K562 (cell line): ENCODE results near the gene RALGAPB. TPM values are rescaled to one million over a fixed set of nuclear protein-coding genes. Genes with fewer than 3 reads are reported as not detected.
A peak's percentile ranks its signal among the peaks of the same experiment; 100 is the strongest.

Experiments
- CBFA2T2 ChIP-seq: fragments of 450-650 bp; conservative IDR thresholded peaks from 2 replicates; pipeline ENCODE4 v1.6.1; 2017; ENCODE audit warnings: mild to moderate bottlenecking
- CBX2 ChIP-seq: fragments of 200-600 bp; sonication (generic); IDR thresholded peaks from one replicate; pipeline ENCODE4 v1.6.1; 2012; ENCODE audit warnings: mild to moderate bottlenecking, low read length, inconsistent platforms; ENCODE audit not compliant: insufficient read depth, poor library complexity, severe bottlenecking
- EHMT2 ChIP-seq: fragments of 450-650 bp; IDR thresholded peaks from 2 replicates; pipeline ENCODE4 v1.6.1; 2018; ENCODE audit warnings: antibody characterized with exemption
- ELF4 ChIP-seq: fragments of 450-650 bp; formaldehyde crosslinking; IDR thresholded peaks from 2 replicates; pipeline ENCODE4 v1.4.0; 2022; ENCODE audit warnings: missing genetic modification characterization
- FIP1L1 ChIP-seq: fragments of 200-400 bp; formaldehyde crosslinking; IDR thresholded peaks from 2 replicates; pipeline ENCODE4 v1.6.1; 2018; ENCODE audit warnings: mild to moderate bottlenecking, low read depth, low read length; ENCODE audit not compliant: poor library complexity, severe bottlenecking
- GTF2A2 ChIP-seq: IDR thresholded peaks from 2 replicates; pipeline ENCODE4 v1.6.1; 2016; ENCODE audit warnings: mild to moderate bottlenecking, missing genetic modification characterization, missing compliant biosample characterization
- HNRNPUL1 ChIP-seq: fragments of 200-400 bp; formaldehyde crosslinking; IDR thresholded peaks from 2 replicates; pipeline ENCODE4 v1.6.1; 2017; ENCODE audit warnings: low read length
- KDM5B ChIP-seq: fragments of 200-600 bp; sonication (generic); IDR thresholded peaks from 2 replicates; pipeline ENCODE4 v1.6.1; 2012; ENCODE audit warnings: low read depth, mild to moderate bottlenecking, moderate library complexity, low read length, control low read depth, inconsistent platforms; ENCODE audit not compliant: insufficient replicate concordance
- MIER1 ChIP-seq: fragments of 450-650 bp; IDR thresholded peaks from 2 replicates; pipeline ENCODE4 v1.6.1; 2016; ENCODE audit warnings: antibody characterized with exemption, mild to moderate bottlenecking, low read depth
- NCOA2 ChIP-seq, 2 experiments: fragments of 450-650 bp; IDR thresholded peaks; 2 replicates each; pipeline ENCODE4 v1.6.1; 2018; ENCODE audit warnings: mild to moderate bottlenecking in 2 of 2, moderate library complexity in 1 of 2; ENCODE audit not compliant: partially characterized antibody in 2 of 2
- NRF1 ChIP-seq, 2 experiments: fragments of 450-650 bp; IDR thresholded peaks in 1 of 2; conservative IDR thresholded peaks in 1 of 2; 2 replicates each; pipeline ENCODE4 v1.6.1; 2014; ENCODE audit warnings: mild to moderate bottlenecking in 2 of 2
- SAFB2 ChIP-seq: fragments of 200-400 bp; formaldehyde crosslinking; IDR thresholded peaks from 2 replicates; pipeline ENCODE4 v1.6.1; 2018; ENCODE audit warnings: borderline replicate concordance, low read length, low read depth, moderate library complexity; ENCODE audit not compliant: severe bottlenecking
- THRAP3 ChIP-seq: fragments of 450-650 bp; IDR thresholded peaks from 2 replicates; pipeline ENCODE4 v1.6.1; 2016; ENCODE audit warnings: mild to moderate bottlenecking, inconsistent platforms, borderline replicate concordance
- USF2 ChIP-seq: sonication (generic); formaldehyde crosslinking; IDR thresholded peaks from 2 replicates; pipeline ENCODE4 v1.5.0; 2020; ENCODE audit warnings: missing genetic modification reagents
- ZBTB1 ChIP-seq: sonication (generic); formaldehyde crosslinking; IDR thresholded peaks from 2 replicates; pipeline ENCODE4 v1.8.1; 2023; ENCODE audit warnings: missing genetic modification reagents, low read depth, mild to moderate bottlenecking, borderline replicate concordance
- ZBTB33 ChIP-seq: sonication (generic); formaldehyde crosslinking; IDR thresholded peaks from 2 replicates; pipeline ENCODE4 v1.8.1; 2023; ENCODE audit warnings: mild to moderate bottlenecking, missing genetic modification reagents
- ZNF324 ChIP-seq: fragments of 250-450 bp; sonication (Bioruptor Pico); IDR thresholded peaks from 2 replicates; pipeline ENCODE4 v1.4.0; 2020; ENCODE audit warnings: mild to moderate bottlenecking
- ZNF408 ChIP-seq: fragments of 250-450 bp; sonication (Bioruptor Pico); IDR thresholded peaks from 2 replicates; pipeline ENCODE4 v1.4.0; 2020; ENCODE audit warnings: low read depth, mild to moderate bottlenecking, moderate library complexity
- ZNF518B ChIP-seq: fragments of 250-450 bp; sonication (Bioruptor Pico); IDR thresholded peaks from 2 replicates; pipeline ENCODE4 v1.5.0; 2021; ENCODE audit warnings: mild to moderate bottlenecking, moderate library complexity
- ZNF655 ChIP-seq: fragments of 250-450 bp; sonication (Bioruptor Pico); IDR thresholded peaks from 2 replicates; pipeline ENCODE4 v1.5.0; 2021
- polyA plus RNA-seq, 8 experiments: library from polyadenylated mRNA; depleted of rRNA in 4 of 8; stranded (reverse) in 5 of 8; unstranded in 3 of 8; fragments of >200 nt; fragmentation: Nextera tagmentation in 2 of 8; fragmentation: Illumina TruSeq in 1 of 8; extraction: Ambion mirVana in 2 of 8; extraction: Trizol in 1 of 8; gene quantifications; 2 replicates each; pipeline versions ENCODE4 v1.2.1 to v1.2.3, GENCODE V29; 2011 to 2014; ENCODE audit warnings: inconsistent platforms in 1 of 8, missing spikeins in 1 of 8
- total RNA-seq, 7 experiments: library from RNA; depleted of rRNA in 6 of 7; stranded (reverse); fragments of >200 nt in 6 of 7; fragmentation: Illumina TruSeq in 2 of 7; extraction: Trizol in 2 of 7; gene quantifications; 2 replicates each; pipeline versions ENCODE4 v1.2.1 to v1.2.3, GENCODE V29; 2011 to 2021; ENCODE audit warnings: low replicate concordance in 1 of 7

Gene RALGAPB
- total and polyA plus RNA-seq, 9 of the 15 experiments (the other 6 are each of a cell fraction or from before 2014, with no cell fraction given), result 4.3 to 25.6 (median 13.6) TPM

- TF ChIP-seq THRAP3, result no peak
- TF ChIP-seq NCOA2 (IDR thresholded peaks at IDR 0.05; ENCODE audit: partially characterized antibody in 2 of 2), result no peak
- no peak for TF ChIP-seq CBX2
- TF ChIP-seq ZNF324 (CRISPR knock-in tag), result peak; percentile 19; the same call in 1 of the 2 replicates
- TF ChIP-seq ELF4 (CRISPR knock-in tag), result no peak
- no peak for TF ChIP-seq HNRNPUL1
- no peak for TF ChIP-seq ZNF518B (CRISPR knock-in tag)
- TF ChIP-seq KDM5B, result peak; percentile 87
- TF ChIP-seq EHMT2, result no peak
- TF ChIP-seq ZBTB33, result 0 out of 2 replicates have a peak, but pooled peaks have one; percentile 38
- no peak for TF ChIP-seq ZNF408 (CRISPR knock-in tag)
- TF ChIP-seq FIP1L1, result peak; percentile 94
- 0 out of 2 replicates have a peak, but pooled peaks have one; percentile 40 for TF ChIP-seq GTF2A2 (tag)
- no peak for TF ChIP-seq SAFB2
- TF ChIP-seq CBFA2T2, result no peak
- no peak for TF ChIP-seq ZNF655 (CRISPR knock-in tag)
- peak; percentile 14 to 42; a peak in 1 of 4 replicates for TF ChIP-seq NRF1 (conservative IDR thresholded peaks at IDR 0.05 in 1 of 2, IDR thresholded peaks at IDR 0.05 in 1 of 2)
- 0 out of 2 replicates have a peak, but pooled peaks have one; percentile 26 for TF ChIP-seq MIER1
- no peak; the same call in 1 of the 2 replicates for TF ChIP-seq USF2 (CRISPR knock-in tag)
- TF ChIP-seq ZBTB1 (CRISPR knock-in tag), result peak; percentile 78; the same call in 1 of the 2 replicates
Observed at GRCh38 chr20:38446441-38447209, 26.0 kb upstream of the RALGAPB start (continued).
